GM12801 (cell line): ENCODE data around the gene IL36RN.

ENCODE experiments used
- TF ChIP-seq, protein P1 (sequence below): IDR thresholded peaks from one replicate; pipeline ENCODE4 v1.5.1; 2011; ENCODE audit warnings: control low read depth; ENCODE audit not compliant: insufficient read length; ENCODE audit errors: extremely low read depth

The IL36RN gene

DNA sequence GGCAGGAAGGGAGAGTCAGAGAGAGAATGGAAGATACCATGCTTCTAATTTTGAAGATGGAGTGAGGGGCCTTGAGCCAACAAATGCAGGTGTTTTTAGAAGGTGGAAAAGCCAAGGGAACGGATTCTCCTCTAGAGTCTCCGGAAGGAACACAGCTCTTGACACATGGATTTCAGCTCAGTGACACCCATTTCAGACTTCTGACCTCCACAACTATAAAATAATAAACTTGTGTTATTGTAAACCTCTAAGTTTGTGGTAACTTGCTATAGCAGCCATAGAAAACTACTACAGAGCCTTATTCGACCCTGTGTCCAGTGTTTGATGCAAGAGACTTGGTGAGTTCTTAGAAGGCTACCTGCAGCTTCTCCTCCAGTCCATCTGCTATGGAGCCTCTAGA lies 16.6 kb downstream of the IL36RN start:
- TF ChIP-seq, protein P1, sequence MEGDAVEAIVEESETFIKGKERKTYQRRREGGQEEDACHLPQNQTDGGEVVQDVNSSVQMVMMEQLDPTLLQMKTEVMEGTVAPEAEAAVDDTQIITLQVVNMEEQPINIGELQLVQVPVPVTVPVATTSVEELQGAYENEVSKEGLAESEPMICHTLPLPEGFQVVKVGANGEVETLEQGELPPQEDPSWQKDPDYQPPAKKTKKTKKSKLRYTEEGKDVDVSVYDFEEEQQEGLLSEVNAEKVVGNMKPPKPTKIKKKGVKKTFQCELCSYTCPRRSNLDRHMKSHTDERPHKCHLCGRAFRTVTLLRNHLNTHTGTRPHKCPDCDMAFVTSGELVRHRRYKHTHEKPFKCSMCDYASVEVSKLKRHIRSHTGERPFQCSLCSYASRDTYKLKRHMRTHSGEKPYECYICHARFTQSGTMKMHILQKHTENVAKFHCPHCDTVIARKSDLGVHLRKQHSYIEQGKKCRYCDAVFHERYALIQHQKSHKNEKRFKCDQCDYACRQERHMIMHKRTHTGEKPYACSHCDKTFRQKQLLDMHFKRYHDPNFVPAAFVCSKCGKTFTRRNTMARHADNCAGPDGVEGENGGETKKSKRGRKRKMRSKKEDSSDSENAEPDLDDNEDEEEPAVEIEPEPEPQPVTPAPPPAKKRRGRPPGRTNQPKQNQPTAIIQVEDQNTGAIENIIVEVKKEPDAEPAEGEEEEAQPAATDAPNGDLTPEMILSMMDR = no peak

GRCh38 chr2:113076954-113077669 lies 18.1 kb downstream of the IL36RN start:
- TF ChIP-seq, protein P1 = no peak

- TF ChIP-seq, protein P1 = no peak
Observed at GRCh38 chr2:113077921-113078320, 18.9 kb downstream of the IL36RN start.

- TF ChIP-seq, protein P1 = no peak
Observed at GRCh38 chr2:113078350-113078839, 19.4 kb downstream of the IL36RN start.

GRCh38 chr2:113079131-113079530 lies 20.1 kb downstream of the IL36RN start:
- TF ChIP-seq, protein P1 = no peak

GRCh38 chr2:113080134-113080533 lies 21.1 kb downstream of the IL36RN start:
- TF ChIP-seq, protein P1 = no peak

DNA sequence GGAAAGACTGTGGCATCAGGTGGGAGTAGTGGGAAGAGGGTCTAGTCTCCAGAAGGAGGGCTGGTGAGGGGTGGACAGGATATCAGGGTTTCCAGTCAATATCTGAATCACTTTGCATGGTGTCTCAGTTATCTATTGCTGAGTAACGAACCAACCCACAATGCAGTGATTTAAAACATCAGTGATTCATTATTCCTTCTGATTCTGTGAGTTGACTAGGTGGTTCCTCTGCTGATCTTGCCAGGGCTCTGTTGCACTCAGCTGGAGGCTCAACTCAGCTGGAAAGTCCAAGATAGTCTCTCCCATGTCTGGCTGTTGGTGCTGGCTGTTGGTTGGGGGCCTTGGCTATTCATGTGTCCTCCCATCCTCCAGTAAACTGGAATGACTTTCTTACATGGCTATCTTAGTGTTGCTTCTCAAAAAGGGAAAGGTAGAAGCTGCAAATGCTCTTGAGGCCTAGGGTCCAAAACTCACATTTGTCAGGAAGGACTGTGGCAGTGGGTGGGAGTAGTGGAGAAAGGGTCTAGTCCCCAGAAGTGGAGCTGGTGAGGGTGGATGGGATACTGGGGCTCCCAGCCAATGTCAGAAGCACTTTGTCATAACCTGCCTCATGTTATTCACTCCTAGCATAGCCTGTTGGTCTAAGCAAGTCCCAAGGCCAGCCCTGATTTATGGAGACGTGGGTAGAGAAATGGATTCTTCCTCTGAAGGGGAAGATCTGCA lies 22.7 kb downstream of the IL36RN start:
- TF ChIP-seq, protein P1 = no peak
